Suprapubic skin (tissue), 4 donors: ENCODE results near the gene CLMN.

ENCODE experiments used
- EP300 ChIP-seq: sonication (generic); formaldehyde crosslinking; IDR thresholded peaks from one replicate; pipeline ENCODE4 v1.6.1; 2017; ENCODE audit warnings: antibody characterized with exemption
- POLR2A ChIP-seq, 2 donors: fragments of 450-650 bp; IDR thresholded peaks; one replicate each; pipeline ENCODE4 v1.6.1; 2017; ENCODE audit warnings: antibody characterized with exemption in 2 of 2, mild to moderate bottlenecking in 2 of 2, moderate library complexity in 2 of 2
- POLR2AphosphoS5 ChIP-seq, 3 donors: sonication (generic); formaldehyde crosslinking; IDR thresholded peaks; one replicate each; pipeline ENCODE4 v1.6.1; 2017; ENCODE audit warnings: antibody characterized with exemption in 3 of 3
- TF ChIP-seq, protein P1 (sequence below), 2 donors: fragments of 200-600 bp in 1 of 2; fragments of 450-650 bp in 1 of 2; sonication (generic) in 1 of 2; IDR thresholded peaks; one replicate each; pipeline ENCODE4 v1.5.1; 2016 to 2019; ENCODE audit warnings: antibody characterized with exemption in 2 of 2, mild to moderate bottlenecking in 1 of 2, moderate library complexity in 1 of 2

DNA sequence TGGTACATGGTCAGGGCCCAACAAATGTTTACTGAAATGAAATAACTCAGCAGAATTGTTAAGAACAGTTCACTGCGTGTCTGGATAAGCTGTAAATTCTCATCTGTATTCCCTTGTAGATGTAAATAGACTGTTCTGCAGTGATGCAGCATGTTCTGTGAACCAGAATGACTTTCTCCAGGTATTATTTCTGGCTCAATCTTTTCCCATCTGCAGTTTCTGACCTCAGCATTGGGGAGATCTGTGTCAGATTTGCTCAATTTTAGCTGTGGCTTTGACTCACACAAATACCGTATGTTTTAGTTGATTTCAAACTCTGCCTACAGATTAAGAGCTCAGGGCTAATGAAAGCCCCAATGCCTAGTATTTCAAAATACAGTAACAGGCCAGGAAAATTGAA is 113.2 kb downstream of the CLMN start:
- TF ChIP-seq, protein P1, sequence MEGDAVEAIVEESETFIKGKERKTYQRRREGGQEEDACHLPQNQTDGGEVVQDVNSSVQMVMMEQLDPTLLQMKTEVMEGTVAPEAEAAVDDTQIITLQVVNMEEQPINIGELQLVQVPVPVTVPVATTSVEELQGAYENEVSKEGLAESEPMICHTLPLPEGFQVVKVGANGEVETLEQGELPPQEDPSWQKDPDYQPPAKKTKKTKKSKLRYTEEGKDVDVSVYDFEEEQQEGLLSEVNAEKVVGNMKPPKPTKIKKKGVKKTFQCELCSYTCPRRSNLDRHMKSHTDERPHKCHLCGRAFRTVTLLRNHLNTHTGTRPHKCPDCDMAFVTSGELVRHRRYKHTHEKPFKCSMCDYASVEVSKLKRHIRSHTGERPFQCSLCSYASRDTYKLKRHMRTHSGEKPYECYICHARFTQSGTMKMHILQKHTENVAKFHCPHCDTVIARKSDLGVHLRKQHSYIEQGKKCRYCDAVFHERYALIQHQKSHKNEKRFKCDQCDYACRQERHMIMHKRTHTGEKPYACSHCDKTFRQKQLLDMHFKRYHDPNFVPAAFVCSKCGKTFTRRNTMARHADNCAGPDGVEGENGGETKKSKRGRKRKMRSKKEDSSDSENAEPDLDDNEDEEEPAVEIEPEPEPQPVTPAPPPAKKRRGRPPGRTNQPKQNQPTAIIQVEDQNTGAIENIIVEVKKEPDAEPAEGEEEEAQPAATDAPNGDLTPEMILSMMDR (IDR thresholded peaks at IDR 0.05) = no peak
- TF ChIP-seq POLR2AphosphoS5 (IDR thresholded peaks at IDR 0.05) = no peak
- TF ChIP-seq EP300 = no peak
- no peak for TF ChIP-seq POLR2A (IDR thresholded peaks at IDR 0.05)
